Activated CD4-positive, CD25-positive, alpha-beta regulatory T cell treated with anti-CD3 and anti-CD28 coated beads, Interleukin-2, amount 50 U/mL, for 72 hours (primary cell): ENCODE results near the gene MORN2.

Source experiments
- DNase-seq: peaks from one replicate; pipeline ENCODE4 v3.0.0; 2021

The MORN2 gene

DNA sequence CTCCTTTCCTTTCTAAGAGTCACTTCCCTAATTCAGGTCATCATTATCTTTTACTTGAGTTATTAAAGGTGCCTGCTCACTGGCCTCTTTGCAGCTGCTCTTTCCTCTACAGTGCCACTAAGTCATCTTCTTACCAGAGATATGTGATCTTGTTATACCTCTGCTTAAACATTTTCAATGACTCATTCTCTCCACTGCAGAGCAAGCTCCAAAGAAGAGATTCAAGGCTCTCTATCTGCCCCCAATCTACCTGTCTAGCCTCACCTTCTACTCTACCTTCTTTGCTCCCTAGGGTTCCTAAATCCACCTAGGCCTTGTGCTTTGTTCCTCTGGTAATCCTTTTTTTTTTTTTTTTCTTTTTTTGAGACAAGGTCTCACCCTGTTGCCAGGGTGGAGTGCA, 17.0 kb downstream of the MORN2 start:
- DNase-seq: no peak

DNA sequence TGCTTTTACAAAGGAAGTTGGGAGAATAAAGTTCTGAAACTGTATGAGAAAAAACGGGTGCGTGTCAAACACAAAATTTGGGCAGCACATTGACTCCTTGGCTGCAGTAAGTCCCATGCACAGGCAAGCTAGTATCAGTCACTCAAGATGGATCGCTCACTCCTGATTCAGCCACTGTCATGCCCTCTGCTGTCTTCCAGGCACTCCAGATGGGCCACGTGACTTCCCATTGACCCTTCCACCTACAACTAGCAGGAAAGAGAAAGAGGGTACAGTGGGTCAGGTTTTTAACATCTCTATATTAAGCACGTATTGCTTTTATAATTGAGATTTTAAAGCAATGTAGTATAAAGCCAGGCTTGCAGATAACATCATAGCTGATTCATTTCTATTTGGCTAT, 22.5 kb downstream of the MORN2 start:
- no peak for DNase-seq

DNA sequence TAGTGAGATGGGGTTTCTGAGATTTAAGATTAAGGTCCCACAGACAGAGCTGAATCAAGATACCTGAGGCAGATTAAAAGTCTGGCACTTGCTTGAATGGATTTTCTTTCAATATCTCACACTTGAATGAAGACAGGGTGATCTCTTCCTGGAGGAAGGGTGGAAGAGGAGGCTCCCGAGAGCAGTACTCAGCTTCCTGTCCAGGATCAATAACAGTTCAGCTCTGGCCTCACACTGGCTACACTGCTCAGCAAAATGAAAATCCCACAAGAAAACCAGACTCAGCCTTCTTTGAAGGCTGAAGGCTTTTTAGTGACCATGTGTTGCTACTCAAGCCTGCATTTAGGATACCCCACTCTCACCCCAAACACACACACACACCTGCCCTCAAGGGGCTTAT, 24.9 kb downstream of the MORN2 start:
- no peak for DNase-seq

DNA sequence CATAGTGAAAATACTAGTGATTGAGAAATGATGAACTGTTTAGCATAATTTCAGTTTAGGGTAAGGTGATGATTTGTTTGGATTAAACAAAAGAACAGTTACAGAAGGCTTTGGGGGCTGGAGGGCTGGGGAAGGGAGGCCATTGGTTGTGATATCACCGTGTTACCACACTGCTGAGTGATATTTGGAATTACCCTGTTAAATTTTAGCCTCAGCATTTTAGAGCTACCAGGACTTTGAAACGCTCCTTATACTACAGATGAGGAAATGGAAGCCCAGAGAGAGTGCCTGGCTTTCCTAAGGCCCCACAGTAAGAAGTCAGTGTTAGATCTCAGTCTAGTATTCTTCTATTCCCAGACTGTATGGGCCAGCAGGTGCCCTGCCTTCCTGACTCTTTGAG, 29.5 kb downstream of the MORN2 start:
- no peak for DNase-seq

DNA sequence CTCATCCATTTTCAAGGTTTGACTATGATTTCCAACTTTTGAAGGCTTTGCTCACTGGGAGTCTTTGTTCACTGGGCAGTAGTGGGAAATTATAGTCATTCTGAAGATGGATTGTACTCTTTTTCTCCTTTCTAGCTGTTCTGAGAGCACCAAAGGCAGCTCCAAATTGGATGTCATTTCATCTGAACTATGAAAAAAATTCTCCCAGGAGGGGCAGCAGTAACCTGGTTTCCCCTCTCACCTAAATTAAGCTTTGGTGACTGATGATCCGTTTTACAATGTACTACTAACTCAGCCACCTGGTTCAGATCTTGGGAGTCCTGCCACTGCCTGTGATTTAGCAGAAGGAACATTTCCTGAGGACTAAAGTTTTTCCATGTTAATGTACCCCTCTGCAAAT, 31.5 kb downstream of the MORN2 start:
- DNase-seq: no peak

DNA sequence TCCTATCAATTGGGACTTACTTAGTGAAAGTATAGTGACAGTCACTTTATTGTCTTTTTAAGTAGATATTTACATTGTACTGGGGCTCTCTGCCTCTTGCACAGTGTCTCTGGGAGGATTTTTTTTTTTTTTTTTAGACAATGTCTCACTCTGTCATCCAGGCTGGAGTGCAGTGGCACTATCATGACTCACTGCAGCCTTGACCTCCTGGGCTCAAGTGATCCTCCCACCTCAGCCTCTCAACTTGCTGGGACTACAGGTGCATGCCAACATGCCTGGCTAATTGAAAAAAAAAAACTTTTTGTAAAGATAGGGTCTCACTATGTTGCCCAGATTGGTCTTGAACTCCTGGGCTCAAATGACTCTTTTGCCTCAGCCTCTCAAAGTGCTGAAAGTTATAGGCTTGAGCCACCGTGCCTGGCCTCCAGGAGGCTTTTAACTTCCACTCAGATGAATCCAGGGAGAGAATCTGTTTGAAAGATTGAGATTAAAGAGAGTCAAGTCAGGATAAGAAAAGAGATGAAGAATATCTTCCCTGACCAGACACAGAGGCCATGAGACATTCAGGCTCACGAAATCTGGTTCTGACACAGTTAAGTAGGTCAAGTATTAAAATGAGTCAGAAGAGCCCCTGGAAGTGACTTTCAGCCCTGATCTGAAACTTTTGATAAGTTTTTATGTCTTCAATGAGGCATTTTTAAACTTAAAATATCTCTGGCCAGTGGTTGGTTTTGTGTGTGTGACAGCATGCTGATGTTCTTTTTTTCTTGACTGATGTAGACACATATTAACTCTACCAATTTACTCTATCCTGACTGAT, 32.2 kb downstream of the MORN2 start:
- no peak for DNase-seq

DNA sequence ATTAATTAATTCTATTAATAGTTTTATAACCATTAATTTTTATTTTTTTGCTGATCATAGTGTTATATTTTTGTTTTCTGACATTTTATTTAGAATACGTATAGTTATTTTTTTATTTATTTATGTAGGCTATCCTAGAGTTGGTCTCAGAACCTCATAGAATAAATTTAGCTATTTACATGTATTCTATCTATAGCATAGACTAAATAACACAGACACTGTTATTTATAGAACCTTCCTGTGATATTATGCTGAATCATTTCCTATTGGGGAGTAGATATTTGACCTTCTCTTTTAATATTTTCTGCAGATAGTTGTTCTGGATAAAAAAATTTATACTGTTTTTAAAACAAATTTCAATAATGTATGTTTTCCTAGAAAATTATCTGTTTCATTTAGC, 34.1 kb downstream of the MORN2 start:
- no peak for DNase-seq

DNA sequence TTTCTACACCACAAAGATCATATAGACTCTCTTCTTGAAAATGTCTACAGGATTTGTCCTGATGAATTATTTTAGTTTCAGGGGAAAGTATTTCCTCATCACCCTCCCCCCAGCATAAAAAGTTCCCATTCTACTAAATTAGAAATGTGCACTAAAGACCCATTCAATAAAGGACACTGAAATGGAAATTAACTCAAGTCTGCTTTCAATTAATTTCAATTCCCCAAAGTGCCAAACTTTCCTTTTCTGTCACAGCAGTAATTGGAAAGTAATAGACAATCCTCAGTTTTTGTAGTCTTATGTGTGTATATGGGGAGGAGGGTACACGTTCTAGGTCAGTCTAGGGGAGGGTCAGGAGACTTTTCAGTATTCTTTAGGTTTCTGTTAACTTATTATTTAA, 35.4 kb downstream of the MORN2 start:
- no peak for DNase-seq

DNA sequence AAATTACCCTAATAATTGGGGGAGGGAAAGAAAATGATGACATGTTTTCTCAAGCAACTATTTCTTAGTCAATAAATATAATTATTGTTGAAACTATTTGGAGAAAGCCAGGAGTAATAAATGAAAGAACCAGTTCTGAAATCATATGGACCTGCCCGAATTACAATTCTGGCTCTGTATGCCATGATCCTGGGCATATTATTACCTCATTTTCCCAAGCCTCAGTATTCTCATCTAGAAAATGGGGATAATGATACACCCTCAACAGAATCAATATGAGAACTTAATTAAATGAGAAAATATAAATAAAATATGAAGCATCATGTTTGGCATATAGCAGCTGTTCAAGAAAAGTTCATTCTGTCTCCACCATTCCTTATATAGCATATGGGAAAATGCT, 36.8 kb downstream of the MORN2 start:
- DNase-seq: no peak

DNA sequence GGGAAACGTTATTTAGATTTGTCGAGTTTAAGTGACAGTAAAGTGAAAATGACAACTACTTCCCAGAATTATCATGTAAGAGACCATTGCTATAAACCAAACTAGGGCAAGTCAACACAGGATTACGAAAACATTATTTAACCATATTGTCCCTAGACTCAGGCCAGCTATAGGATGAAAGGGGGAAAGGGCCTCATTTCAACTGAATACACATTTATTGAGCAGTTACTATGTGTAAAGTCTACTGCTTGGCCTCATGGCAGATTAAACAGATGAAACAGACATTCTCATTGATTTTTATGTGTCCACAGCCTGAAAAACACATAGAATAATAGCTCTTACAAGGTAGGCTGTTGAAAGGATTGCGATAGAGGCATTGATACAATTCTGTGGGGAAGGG, 46.6 kb downstream of the MORN2 start:
- DNase-seq: no peak

DNA sequence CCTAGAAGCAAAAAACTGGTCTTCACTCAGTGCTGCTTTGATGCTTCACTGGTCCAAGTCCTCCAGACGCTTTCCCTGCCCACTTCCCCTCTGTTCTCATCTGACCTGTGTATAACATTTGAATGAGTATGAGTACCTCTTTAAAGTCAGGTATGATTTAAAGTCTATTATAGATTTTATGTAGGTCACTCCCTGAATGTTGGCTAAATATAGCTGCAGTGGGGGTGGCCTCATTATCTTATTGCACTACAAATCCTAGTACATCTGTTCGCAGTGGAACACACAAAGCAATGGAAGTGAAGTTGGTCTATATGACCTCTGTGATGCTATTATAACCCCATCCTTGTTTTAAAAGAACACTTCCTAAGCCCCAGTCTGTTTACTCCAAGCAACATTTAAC, 47.1 kb downstream of the MORN2 start:
- DNase-seq: no peak

DNA sequence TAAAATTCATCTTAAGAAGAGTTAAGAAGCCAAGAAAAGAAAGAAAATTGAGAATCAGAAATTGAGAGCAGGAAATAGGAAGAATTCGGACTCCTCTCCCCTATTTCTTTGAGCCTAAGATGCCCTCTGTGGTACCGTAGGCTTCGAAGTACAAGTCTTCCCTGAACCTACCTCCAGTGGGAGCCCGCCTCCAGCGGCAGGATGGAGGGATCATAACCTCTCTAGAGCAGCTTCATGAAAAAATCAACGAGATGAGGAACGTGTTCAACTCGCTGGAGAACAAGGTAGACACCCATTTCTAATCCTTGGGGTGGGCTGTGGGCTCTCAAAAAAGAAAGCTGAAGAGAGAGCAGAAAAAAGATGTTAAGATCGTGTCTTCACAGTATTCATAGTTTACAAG, 50.2 kb downstream of the MORN2 start:
- no peak for DNase-seq

DNA sequence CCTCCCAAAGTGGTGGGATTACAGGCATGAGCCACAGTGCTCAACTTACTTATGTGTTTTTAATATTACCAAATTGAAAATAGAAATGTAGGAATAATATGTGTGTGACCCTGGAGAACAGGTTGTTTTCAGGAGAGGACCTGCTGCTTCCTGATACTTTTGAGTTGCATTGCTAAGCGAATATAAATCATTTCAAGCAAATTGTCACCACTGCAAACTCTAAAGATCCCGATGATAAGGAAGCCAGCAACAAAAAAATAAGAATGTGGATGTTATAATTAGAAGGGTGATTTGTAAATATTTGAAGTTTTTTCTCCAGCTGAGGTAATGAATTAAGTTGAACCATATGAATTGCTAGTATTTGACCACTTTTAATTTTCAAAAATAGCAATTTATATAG, 54.8 kb downstream of the MORN2 start:
- no peak for DNase-seq
